AG09309 (cell line): ENCODE data around the gene PI4KA.
A peak's percentile ranks its signal among the peaks of the same experiment; 100 is the strongest.

Experiments
- DNase-seq: peaks from one replicate; pipeline ENCODE4 v3.0.0-alpha.2; 2010; ENCODE audit warnings: low read depth
- H3K4me3 ChIP-seq: 2 replicates; pipeline ENCODE4 v1.5.1; 2011; ENCODE audit warnings: mild to moderate bottlenecking, low read depth, low read length, moderate library complexity; ENCODE audit not compliant: control insufficient read depth
- CTCF ChIP-seq: IDR thresholded peaks from 2 replicates; pipeline ENCODE4 v1.5.1; 2011; ENCODE audit warnings: mild to moderate bottlenecking, low read depth, low read length, inconsistent platforms; ENCODE audit not compliant: insufficient read depth, control insufficient read depth; ENCODE audit errors: missing control alignments

Gene PI4KA

GRCh38 chr22:20858615-20859416, at the start of gene PI4KA, which contains the start of gene SNAP29:
Gene PI4KA, minus strand, starts transcription at chr22:20858811. Its CDS starts 86 bp downstream, at chr22:20858725.
Gene SNAP29, plus strand, starts transcription at chr22:20859007. Its CDS starts 104 bp downstream, at chr22:20859111.
- TF ChIP-seq CTCF = no peak

GRCh38 chr22:20906387-20906767, 47.8 kb upstream of the PI4KA start:
- H3K4me3 ChIP-seq = no peak overlapping the region
- TF ChIP-seq CTCF = no peak
- no peak for DNase-seq

More at GRCh38 chr22:20858615-20859416, at the start of gene PI4KA, which contains the start of gene SNAP29:
- DNase-seq = peak; percentile 92
- peak within 1 kb of the TSS; percentile 79 for H3K4me3 ChIP-seq

- H3K4me3 ChIP-seq = no peak overlapping the region
- no peak for DNase-seq
- TF ChIP-seq CTCF = no peak
Measured at GRCh38 chr22:20905415-20906386, 47.1 kb upstream of the PI4KA start.

GRCh38 chr22:20904980-20905355, 46.4 kb upstream of the PI4KA start:
- DNase-seq = no peak
- TF ChIP-seq CTCF = no peak
- H3K4me3 ChIP-seq = no peak overlapping the region

GRCh38 chr22:20904008-20904979, 45.7 kb upstream of the PI4KA start:
- DNase-seq = peak; percentile 97
- H3K4me3 ChIP-seq = no peak overlapping the region
- no peak for TF ChIP-seq CTCF
